ENCODE measurements around the gene PDLIM7. TPM values are rescaled to one million over a fixed set of nuclear protein-coding genes. Genes with fewer than 3 reads are reported as not detected.

Gene PDLIM7
- total and polyA plus RNA-seq, 2 experiments from 2014 or later, result 94.7 to 128 TPM

- H3K4me3 ChIP-seq, result no peak overlapping the region
- H2AFZ ChIP-seq, result no peak overlapping the region
- H3K4me2 ChIP-seq, result no peak overlapping the region
- Mint-ChIP-seq H3K4me1 (peaks cover 16% of the 10 kb centered on the region), H3K36me3 (ENCODE audit: low read depth) (peaks cover 61% of the 10 kb centered on the region), H3K27me3 (ENCODE audit: insufficient read depth, low read depth, poor library complexity) (peaks cover 43% of the 10 kb centered on the region), H3K9me3 (peaks cover 3% of the 10 kb centered on the region; the same call in 1 of the 3 replicates), H3K27ac (no peak overlapping the region), H3K4me3 (no peak overlapping the region)
- TF ChIP-seq ETS1 (IDR thresholded peaks at IDR 0.05), result no peak
- no peak for TF ChIP-seq JUNB (IDR thresholded peaks at IDR 0.05; ENCODE audit: unreplicated experiment)
- TF ChIP-seq STAT1 (IDR thresholded peaks at IDR 0.05; ENCODE audit: unreplicated experiment), result no peak
- peaks cover 10% of the 10 kb centered on the region for H3K79me2 ChIP-seq (replicated peaks; ENCODE audit: insufficient read depth)
- no peak overlapping the region for H3K27ac ChIP-seq (ENCODE audit: low read depth)
- H3F3A ChIP-seq (replicated peaks; ENCODE audit: low read depth), result peaks cover 50% of the 10 kb centered on the region
- H3K4me1 ChIP-seq (ENCODE audit: insufficient read depth), result peaks cover 10% of the 10 kb centered on the region
- H3K27me3 ChIP-seq (ENCODE audit: insufficient read depth), result peaks cover 2% of the 10 kb centered on the region
- ATAC-seq (no peak), DNase-seq (ENCODE audit: low spot score) (peak; percentile 61)
- H3K36me3 ChIP-seq (ENCODE audit: insufficient read depth), result peaks cover 31% of the 10 kb centered on the region
- peaks cover 24% of the 10 kb centered on the region for H4K20me1 ChIP-seq (replicated peaks; ENCODE audit: insufficient read depth)
- no peaks in the 10 kb centered on the region for H3K9me2 ChIP-seq (ENCODE audit: insufficient read depth)
These were observed 38.5 kb downstream of the PDLIM7 start for GRCh38 chr5:177458912-177459350.

GRCh38 chr5:177457852-177458681 is 39.3 kb downstream of the PDLIM7 start:
- Histone ChIP-seq H3K79me2 (replicated peaks; ENCODE audit: insufficient read depth) (peaks cover 3% of the 10 kb centered on the region), H3K9me2 (ENCODE audit: insufficient read depth) (no peaks in the 10 kb centered on the region), H3K27me3 (ENCODE audit: insufficient read depth) (peaks cover 11% of the 10 kb centered on the region), H3F3A (replicated peaks; ENCODE audit: low read depth) (peaks cover 48% of the 10 kb centered on the region), H3K36me3 (ENCODE audit: insufficient read depth) (peaks cover 23% of the 10 kb centered on the region), H3K4me3 (no peak overlapping the region), H2AFZ (no peak overlapping the region), H3K4me1 (ENCODE audit: insufficient read depth) (peaks cover 19% of the 10 kb centered on the region), H3K4me2 (no peak overlapping the region), H3K27ac (ENCODE audit: low read depth) (0 out of 2 replicates have a peak overlapping the region, but pooled peaks have one; percentile 72), H4K20me1 (replicated peaks; ENCODE audit: insufficient read depth) (peaks cover 24% of the 10 kb centered on the region)
- Mint-ChIP-seq H3K36me3 (ENCODE audit: low read depth) (peaks cover 55% of the 10 kb centered on the region), H3K27me3 (ENCODE audit: insufficient read depth, low read depth, poor library complexity) (peaks cover 47% of the 10 kb centered on the region), H3K9me3 (peaks cover 3% of the 10 kb centered on the region; the same call in 2 of the 3 replicates), H3K4me3 (no peak overlapping the region), H3K4me1 (peaks cover 23% of the 10 kb centered on the region), H3K27ac (no peak overlapping the region)
- no peak for DNase-seq (ENCODE audit: low spot score)
- TF ChIP-seq ZNF462 (CRISPR knock-in tag; IDR thresholded peaks at IDR 0.05) (no peak), ETS1 (IDR thresholded peaks at IDR 0.05) (no peak), ZNF331 (CRISPR knock-in tag; IDR thresholded peaks at IDR 0.05; ENCODE audit: low read depth) (no peak), EZH2phosphoT487 (IDR thresholded peaks at IDR 0.05; ENCODE audit: unreplicated experiment) (no peak), STAT1 (IDR thresholded peaks at IDR 0.05; ENCODE audit: unreplicated experiment) (no peak), ZNF114 (CRISPR knock-in tag; IDR thresholded peaks at IDR 0.05) (no peak), NANOG (IDR thresholded peaks at IDR 0.05; ENCODE audit: borderline replicate concordance) (no peak), EZH2 (IDR thresholded peaks at IDR 0.05; ENCODE audit: low read depth, unreplicated experiment) (no peak), POLR2AphosphoS5 (IDR thresholded peaks at IDR 0.05; ENCODE audit: low read depth) (no peak)
- no peak for ATAC-seq
